ENCODE data around the gene KLHL40. TPM values are rescaled to one million over a fixed set of nuclear protein-coding genes. Genes with fewer than 3 reads are reported as not detected.

Gene KLHL40
- total and polyA plus RNA-seq, 9 donors = not detected

DNA sequence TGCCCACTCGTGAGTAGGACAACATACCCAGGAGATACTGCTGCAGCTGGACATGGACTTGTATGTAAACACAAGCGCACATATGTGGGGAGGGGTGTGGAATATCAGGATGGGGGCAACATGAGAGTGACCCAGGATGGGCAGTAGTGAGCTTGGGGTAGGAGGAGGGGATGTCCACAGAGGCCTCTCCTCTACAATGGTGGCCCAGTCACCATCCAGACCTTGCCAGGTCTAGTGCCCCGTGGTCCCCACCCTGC is 32.1 kb upstream of the KLHL40 start:
- peaks cover 16% of the 10 kb centered on the region for H3K4me1 ChIP-seq (ENCODE audit: insufficient read depth)
- no peaks in the 10 kb centered on the region for H3K36me3 ChIP-seq
- H3K27ac ChIP-seq = peak overlapping the region; percentile 95 to 98
- no peak for TF ChIP-seq EP300 (IDR thresholded peaks at IDR 0.05)
- TF ChIP-seq, protein P1, sequence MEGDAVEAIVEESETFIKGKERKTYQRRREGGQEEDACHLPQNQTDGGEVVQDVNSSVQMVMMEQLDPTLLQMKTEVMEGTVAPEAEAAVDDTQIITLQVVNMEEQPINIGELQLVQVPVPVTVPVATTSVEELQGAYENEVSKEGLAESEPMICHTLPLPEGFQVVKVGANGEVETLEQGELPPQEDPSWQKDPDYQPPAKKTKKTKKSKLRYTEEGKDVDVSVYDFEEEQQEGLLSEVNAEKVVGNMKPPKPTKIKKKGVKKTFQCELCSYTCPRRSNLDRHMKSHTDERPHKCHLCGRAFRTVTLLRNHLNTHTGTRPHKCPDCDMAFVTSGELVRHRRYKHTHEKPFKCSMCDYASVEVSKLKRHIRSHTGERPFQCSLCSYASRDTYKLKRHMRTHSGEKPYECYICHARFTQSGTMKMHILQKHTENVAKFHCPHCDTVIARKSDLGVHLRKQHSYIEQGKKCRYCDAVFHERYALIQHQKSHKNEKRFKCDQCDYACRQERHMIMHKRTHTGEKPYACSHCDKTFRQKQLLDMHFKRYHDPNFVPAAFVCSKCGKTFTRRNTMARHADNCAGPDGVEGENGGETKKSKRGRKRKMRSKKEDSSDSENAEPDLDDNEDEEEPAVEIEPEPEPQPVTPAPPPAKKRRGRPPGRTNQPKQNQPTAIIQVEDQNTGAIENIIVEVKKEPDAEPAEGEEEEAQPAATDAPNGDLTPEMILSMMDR (IDR thresholded peaks at IDR 0.05) = no peak
- no peak for TF ChIP-seq POLR2A (IDR thresholded peaks at IDR 0.05)
- WGBS, 3 donors = 9 to 18% (median 11%) methylated on average over 3 of the region's 3 CpGs
- H3K4me3 ChIP-seq = peak overlapping the region; percentile 88
- no peaks in the 10 kb centered on the region for H3K27me3 ChIP-seq
- DNase-seq = no peak
- intact Hi-C loops (cut with DNase I) = loop anchor here in 2 of 4 donors (5.0 to 10.0 kb wide), 2 partner anchors 51 to 92 kb away; partner anchors contain the start of gene NKTR (in 1 of the 2)
- H3K9me3 ChIP-seq = no peaks in the 10 kb centered on the region

DNA sequence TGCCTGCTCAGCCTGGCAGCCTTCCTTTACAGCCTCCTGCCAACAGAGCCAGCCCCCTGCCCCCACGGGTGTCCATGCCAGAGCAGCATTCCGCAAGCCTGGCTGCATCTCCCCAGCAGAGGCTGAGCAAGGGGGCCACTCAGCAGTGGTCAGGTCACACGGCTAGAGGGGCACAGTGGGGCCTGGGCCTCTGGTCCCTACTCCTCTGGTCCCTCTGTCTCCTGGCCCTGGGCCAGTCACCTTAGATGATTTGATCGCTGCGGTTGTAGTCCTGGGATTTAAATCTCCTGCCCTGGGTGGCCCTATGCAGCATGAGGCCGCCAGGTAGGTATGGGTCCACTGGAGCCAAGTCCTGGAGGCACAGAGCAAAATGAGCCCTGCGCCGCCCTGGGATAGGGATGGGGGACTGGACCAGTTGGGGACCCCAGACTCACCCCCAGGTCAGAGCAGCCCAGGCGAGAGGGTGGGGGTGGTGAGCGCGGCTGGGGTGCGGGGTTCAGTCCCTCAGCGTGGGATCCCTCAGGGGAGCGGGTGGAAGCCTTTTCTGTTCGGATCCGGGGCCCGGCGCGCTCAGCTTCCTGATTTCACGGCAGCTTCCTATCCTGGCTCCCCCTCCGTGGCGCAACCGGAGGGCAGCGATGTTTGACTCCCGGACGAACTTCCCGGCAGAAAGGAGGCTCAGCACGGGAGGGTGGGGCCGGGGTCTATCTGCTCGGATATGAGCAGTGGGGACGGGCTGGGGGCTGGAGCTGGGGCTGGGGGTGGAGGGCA is 31.6 kb upstream of the KLHL40 start, which contains the start of gene ZBTB47:
TSS of gene ZBTB47 (plus strand) at position 138 of the 771 bp plus-strand sequence. CDS start 4,659 bp downstream, outside the sequence.
- TF ChIP-seq EP300 (IDR thresholded peaks at IDR 0.05) (no peak), POLR2A (IDR thresholded peaks at IDR 0.05) (no peak)
- TF ChIP-seq, protein P1 (IDR thresholded peaks at IDR 0.05) = no peak
- Histone ChIP-seq H3K27ac (peak within 1 kb of the TSS; percentile 95 to 98), H3K4me1 (ENCODE audit: insufficient read depth) (peaks cover 16% of the 10 kb centered on the region), H3K36me3 (no peaks in the 10 kb centered on the region), H3K4me3 (peak within 1 kb of the TSS; percentile 88), H3K27me3 (no peaks in the 10 kb centered on the region), H3K9me3 (no peaks in the 10 kb centered on the region)
- peak; percentile 33 to 71 (median 66) for DNase-seq
- intact Hi-C loops (cut with DNase I) = loop anchor here in 2 of 4 donors (5.0 to 10.0 kb wide), 2 partner anchors 51 to 91 kb away; partner anchors contain the start of gene NKTR (in 1 of the 2)
- 1 to 5% (median 2%) methylated on average over 8 to 31 of the region's 31 CpGs for WGBS, 3 donors

DNA sequence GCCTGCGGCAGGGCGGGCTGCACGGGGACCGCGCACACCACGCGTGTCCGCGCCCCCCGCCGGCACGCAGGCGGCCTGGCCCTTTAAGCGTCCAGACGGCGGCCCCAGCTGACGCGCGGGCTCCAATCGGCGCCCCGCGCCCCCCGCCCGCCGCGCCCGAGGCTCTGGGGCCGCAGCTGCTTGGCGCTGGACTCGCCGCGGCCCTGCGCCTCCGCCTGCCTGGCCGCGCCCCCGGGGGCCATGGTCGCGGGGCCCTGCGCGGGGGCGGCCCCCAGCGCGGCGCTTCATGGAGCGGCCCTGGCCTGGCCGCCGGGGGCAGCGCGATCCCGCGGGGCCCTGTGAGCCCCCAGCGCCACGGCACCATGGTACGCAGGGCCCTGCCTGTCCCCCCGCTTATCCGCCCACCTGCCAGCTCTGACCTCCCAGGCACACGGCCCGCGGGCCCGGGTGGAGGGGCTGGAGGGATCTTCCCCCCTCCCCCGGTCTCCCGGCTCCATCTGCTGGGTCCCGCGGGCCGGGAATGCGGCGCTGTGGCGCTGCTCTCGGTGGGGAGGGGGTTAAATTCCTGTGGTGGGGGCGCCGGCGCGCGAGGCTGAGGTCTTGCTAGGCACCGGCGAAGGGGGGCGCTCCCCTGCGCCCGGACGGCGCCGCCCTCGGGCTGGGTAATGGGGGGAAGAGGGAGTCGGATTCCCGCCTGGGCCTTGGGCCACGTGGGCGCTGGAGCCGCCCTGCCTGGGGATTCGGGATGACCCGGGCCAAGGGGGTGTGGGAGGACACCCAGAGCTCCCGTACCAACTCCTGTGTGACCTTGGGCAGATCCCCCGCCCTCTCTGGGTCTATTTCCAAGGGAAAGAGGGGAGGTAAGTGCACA is 30.8 kb upstream of the KLHL40 start:
- Histone ChIP-seq H3K4me3 (peak overlapping the region; percentile 88), H3K27me3 (no peaks in the 10 kb centered on the region), H3K36me3 (no peaks in the 10 kb centered on the region), H3K27ac (peak overlapping the region; percentile 95 to 98), H3K9me3 (no peaks in the 10 kb centered on the region), H3K4me1 (ENCODE audit: insufficient read depth) (peaks cover 16% of the 10 kb centered on the region)
- WGBS, 3 donors = 0 to 1% (median 0%) methylated on average over 11 to 94 of the region's 94 CpGs
- TF ChIP-seq EP300 (IDR thresholded peaks at IDR 0.05) (no peak), POLR2A (IDR thresholded peaks at IDR 0.05) (no peak)
- TF ChIP-seq, protein P1 (IDR thresholded peaks at IDR 0.05) = no peak
- intact Hi-C loops (cut with DNase I) = loop anchor here in 2 of 4 donors (5.0 to 10.0 kb wide), 2 partner anchors 52 to 90 kb away; partner anchors contain the start of gene NKTR (in 1 of the 2)
- DNase-seq = peak; percentile 73 to 84 (median 79)

DNA sequence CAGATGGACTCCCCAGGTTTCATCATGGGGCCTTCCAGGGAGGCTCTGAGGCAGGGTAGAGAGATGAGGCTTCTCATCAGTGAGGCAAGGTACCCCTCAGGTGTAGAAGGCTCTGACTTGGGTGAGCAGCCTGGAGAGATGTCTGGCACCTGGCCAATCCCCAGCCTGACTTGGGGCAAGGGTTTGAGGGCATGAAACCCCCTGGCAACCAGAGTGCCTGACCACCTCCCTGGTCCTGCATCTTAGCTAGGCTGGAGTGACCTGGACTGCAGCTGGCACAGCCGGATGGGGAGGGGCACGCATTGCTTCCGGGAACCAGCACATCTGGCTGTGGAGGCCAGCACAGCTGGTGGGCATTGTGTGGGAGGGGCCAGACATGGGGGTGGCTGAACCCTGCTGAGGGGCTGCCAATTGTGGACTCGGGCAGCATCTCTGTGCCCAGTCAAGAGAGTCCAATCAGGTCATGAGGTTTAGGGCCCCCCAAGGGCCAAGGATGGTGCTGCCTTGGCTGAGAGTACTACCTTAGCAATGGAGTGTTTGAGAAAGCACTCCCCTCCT is 29.9 kb upstream of the KLHL40 start:
- intact Hi-C loops (cut with DNase I) = loop anchor here in 1 of 4 donors (10.0 kb wide), 1 partner anchor 89 kb away; no protein-coding TSS in a partner anchor
- no peak for TF ChIP-seq EP300 (IDR thresholded peaks at IDR 0.05)
- TF ChIP-seq, protein P1 (IDR thresholded peaks at IDR 0.05) = no peak
- no peak for TF ChIP-seq POLR2A (IDR thresholded peaks at IDR 0.05)
- H3K9me3 ChIP-seq = no peaks in the 10 kb centered on the region
- 26 to 46% (median 29%) methylated on average over 4 of the region's 4 CpGs for WGBS, 3 donors
- peak overlapping the region; percentile 88 for H3K4me3 ChIP-seq
- no peaks in the 10 kb centered on the region for H3K27me3 ChIP-seq
- DNase-seq = peak; percentile 51 to 78 (median 71)
- peak overlapping the region; percentile 95 to 98 for H3K27ac ChIP-seq
- peaks cover 16% of the 10 kb centered on the region for H3K4me1 ChIP-seq (ENCODE audit: insufficient read depth)
- H3K36me3 ChIP-seq = no peaks in the 10 kb centered on the region
